Measurements from ENCODE around the gene SPDL1. TPM values are rescaled to one million over a fixed set of nuclear protein-coding genes. Genes with fewer than 3 reads are reported as not detected.

SPDL1 gene, protein sequence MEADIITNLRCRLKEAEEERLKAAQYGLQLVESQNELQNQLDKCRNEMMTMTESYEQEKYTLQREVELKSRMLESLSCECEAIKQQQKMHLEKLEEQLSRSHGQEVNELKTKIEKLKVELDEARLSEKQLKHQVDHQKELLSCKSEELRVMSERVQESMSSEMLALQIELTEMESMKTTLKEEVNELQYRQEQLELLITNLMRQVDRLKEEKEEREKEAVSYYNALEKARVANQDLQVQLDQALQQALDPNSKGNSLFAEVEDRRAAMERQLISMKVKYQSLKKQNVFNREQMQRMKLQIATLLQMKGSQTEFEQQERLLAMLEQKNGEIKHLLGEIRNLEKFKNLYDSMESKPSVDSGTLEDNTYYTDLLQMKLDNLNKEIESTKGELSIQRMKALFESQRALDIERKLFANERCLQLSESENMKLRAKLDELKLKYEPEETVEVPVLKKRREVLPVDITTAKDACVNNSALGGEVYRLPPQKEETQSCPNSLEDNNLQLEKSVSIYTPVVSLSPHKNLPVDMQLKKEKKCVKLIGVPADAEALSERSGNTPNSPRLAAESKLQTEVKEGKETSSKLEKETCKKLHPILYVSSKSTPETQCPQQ
- 10 to 100 TPM; 42.0 to 47.4 TPM for total RNA-seq
- 55.4 TPM for polyA plus RNA-seq (2013, experiment 1 of 2)
- polyA plus RNA-seq (2013, experiment 2 of 2) = 52.3 TPM
- long read RNA-seq, experiment 1, transcript SPDL1-201 (12 exons, 2,668 nt) = major isoform, 8 of 26 reads
- long read RNA-seq, experiment 1, partial matches to known transcripts = 13 of 26 reads
- long read RNA-seq, experiment 1, other reads (novel, unspliced or antisense) = 5 of 26 reads
- long read RNA-seq, experiment 2, transcript SPDL1-201 (12 exons, 2,668 nt) = major isoform, 87 of 98 reads
- long read RNA-seq, experiment 2, partial matches to known transcripts = 2 of 98 reads
- long read RNA-seq, experiment 2, other reads (novel, unspliced or antisense) = 9 of 98 reads
- long read RNA-seq, experiment 3, transcript SPDL1-201 (12 exons, 2,668 nt) = major isoform, 156 of 198 reads
- long read RNA-seq, experiment 3, partial matches to known transcripts = 14 of 198 reads
- long read RNA-seq, experiment 3, other reads (novel, unspliced or antisense) = 28 of 198 reads
- long read RNA-seq, experiment 4, transcript SPDL1-201 (12 exons, 2,668 nt) = major isoform, 38 of 61 reads
- long read RNA-seq, experiment 4, partial matches to known transcripts = 12 of 61 reads
- long read RNA-seq, experiment 4, other reads (novel, unspliced or antisense) = 11 of 61 reads

DNA sequence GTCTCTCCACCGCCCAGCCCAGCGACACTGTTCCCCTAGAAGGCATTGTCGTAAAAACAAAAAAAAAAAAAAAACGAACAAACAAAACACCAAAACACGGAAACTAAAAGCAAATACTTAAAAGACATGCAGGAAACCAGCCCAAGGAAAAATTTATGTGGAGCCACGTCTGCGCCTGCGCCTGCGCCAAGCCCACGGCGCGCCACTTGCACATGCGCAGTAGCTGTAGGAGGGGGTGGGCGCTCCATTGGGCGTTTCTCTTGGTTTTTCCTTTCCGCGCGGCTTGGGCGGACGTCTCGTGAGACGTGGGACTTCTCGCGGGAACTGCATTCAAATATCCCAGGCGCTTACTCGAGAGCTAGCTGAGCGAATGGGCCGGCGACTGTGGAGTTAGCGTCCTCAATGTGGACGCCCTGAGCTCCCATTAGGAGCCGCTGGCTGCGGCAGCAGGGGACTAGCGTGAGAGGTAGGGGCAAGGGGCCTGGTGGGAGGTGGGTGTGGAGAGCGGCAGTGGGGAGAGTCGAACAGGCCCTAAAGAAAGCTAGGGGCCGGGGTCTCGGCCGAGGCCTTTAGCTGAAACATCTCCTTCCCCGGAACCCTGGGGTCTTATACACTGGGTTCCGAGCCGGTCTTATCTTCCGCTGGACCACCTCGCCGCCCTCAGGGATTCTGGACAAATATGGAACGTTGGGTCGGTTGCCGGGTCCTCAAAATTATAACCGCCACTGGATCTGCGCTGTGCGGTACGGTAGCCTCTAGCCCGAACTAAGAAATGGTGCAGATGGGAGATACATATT is at the start of gene SPDL1:
Gene SPDL1 (plus strand): TSS at position 350 of the 797 bp plus-strand sequence. CDS start 4,644 bp downstream, outside the sequence.
- Mint-ChIP-seq H3K4me1 (peaks cover 28% of the 10 kb centered on the region), H3K27ac (peak within 1 kb of the TSS; percentile 99), H3K27me3 (ENCODE audit: insufficient read depth) (peaks cover 7% of the 10 kb centered on the region), H3K4me3 (peak within 1 kb of the TSS; percentile 96), H3K36me3 (ENCODE audit: low read depth) (peaks cover 3% of the 10 kb centered on the region), H3K9me3 (no peaks in the 10 kb centered on the region)
- TF ChIP-seq, protein P1, sequence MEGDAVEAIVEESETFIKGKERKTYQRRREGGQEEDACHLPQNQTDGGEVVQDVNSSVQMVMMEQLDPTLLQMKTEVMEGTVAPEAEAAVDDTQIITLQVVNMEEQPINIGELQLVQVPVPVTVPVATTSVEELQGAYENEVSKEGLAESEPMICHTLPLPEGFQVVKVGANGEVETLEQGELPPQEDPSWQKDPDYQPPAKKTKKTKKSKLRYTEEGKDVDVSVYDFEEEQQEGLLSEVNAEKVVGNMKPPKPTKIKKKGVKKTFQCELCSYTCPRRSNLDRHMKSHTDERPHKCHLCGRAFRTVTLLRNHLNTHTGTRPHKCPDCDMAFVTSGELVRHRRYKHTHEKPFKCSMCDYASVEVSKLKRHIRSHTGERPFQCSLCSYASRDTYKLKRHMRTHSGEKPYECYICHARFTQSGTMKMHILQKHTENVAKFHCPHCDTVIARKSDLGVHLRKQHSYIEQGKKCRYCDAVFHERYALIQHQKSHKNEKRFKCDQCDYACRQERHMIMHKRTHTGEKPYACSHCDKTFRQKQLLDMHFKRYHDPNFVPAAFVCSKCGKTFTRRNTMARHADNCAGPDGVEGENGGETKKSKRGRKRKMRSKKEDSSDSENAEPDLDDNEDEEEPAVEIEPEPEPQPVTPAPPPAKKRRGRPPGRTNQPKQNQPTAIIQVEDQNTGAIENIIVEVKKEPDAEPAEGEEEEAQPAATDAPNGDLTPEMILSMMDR (conservative IDR thresholded peaks at IDR 0.05) = no peak
- Histone ChIP-seq H3K9me3 (ENCODE audit: control insufficient read depth, low read length) (no peaks in the 10 kb centered on the region), H3K9ac (ENCODE audit: extremely low read depth, low read length, poor library complexity, severe bottlenecking) (peak within 1 kb of the TSS; percentile 94), H3K27me3 (ENCODE audit: control insufficient read depth, insufficient read depth, low read length, poor library complexity, severe bottlenecking) (peaks cover 12% of the 10 kb centered on the region), H3K36me3 (ENCODE audit: control insufficient read depth, insufficient read depth, low read length) (peaks cover 7% of the 10 kb centered on the region), H3K27ac (ENCODE audit: low read depth, low read length) (peak within 1 kb of the TSS; percentile 76), H3K4me1 (ENCODE audit: control insufficient read depth, insufficient read depth, low read length) (peaks cover 8% of the 10 kb centered on the region), H3K4me3 (ENCODE audit: low read length) (peak within 1 kb of the TSS; percentile 90)
- WGBS, 2 experiments (ENCODE audit: insufficient coverage in 1 of 2, insufficient read length in 1 of 2) = 0% methylated on average over 9 to 53 of the region's 53 CpGs
- peak; percentile 98 for DNase-seq

DNA sequence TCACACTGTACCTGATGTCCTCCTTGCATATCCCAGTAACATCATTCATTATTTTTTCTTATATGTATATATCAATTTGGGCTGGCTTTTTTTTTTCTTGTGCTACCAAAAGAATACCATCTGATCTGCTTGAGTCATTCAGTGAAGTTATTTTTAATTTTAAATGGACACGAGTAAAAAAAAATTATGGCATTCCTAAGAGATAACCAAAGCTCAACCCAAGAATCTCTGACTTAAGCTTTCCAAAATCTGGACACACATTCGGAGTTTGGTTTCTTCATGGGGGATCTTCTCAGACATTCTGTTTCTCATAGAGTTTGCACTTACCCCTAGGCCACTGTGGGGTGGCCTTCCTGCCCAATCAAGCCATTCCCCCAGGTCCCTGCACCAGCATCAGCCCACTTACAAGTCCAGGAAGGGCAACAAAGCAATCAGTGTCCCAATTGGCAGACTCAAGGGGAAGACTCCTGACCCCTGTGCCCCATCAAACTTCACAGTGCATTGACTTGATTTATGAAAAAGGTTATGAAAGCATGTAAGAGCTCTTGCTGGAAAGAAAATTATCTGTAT is 49.2 kb upstream of the SPDL1 start:
- no peak overlapping the region for H3K27ac Mint-ChIP-seq
- H3K4me1 Mint-ChIP-seq = peaks cover 1% of the 10 kb centered on the region
- WGBS, 2 experiments (ENCODE audit: insufficient coverage in 1 of 2, insufficient read length in 1 of 2) = 95 to 100% methylated on average over 2 of the region's 2 CpGs
- H3K9me3 ChIP-seq (ENCODE audit: control insufficient read depth, low read length) = no peaks in the 10 kb centered on the region
- H3K4me1 ChIP-seq (ENCODE audit: control insufficient read depth, insufficient read depth, low read length) = peaks cover 5% of the 10 kb centered on the region
- no peak overlapping the region for H3K9ac ChIP-seq (ENCODE audit: extremely low read depth, low read length, poor library complexity, severe bottlenecking)
- H3K36me3 Mint-ChIP-seq (ENCODE audit: low read depth) = no peaks in the 10 kb centered on the region
- peaks cover 71% of the 10 kb centered on the region for H3K27me3 Mint-ChIP-seq (ENCODE audit: insufficient read depth)
- no peaks in the 10 kb centered on the region for H3K9me3 Mint-ChIP-seq
- TF ChIP-seq, protein P1 (conservative IDR thresholded peaks at IDR 0.05) = no peak
- peaks cover 70% of the 10 kb centered on the region for H3K27me3 ChIP-seq (ENCODE audit: control insufficient read depth, insufficient read depth, low read length, poor library complexity, severe bottlenecking)
- DNase-seq = no peak
- no peak overlapping the region for H3K4me3 Mint-ChIP-seq
- H3K36me3 ChIP-seq (ENCODE audit: control insufficient read depth, insufficient read depth, low read length) = no peaks in the 10 kb centered on the region
- no peak overlapping the region for H3K27ac ChIP-seq (ENCODE audit: low read depth, low read length)
- no peak overlapping the region for H3K4me3 ChIP-seq (ENCODE audit: low read length)

Measured in endodermal cell (in vitro differentiated cells).